Upper lobe of left lung (tissue), 6 donors: Measurements from ENCODE around the gene OTUB1. TPM values are rescaled to one million over a fixed set of nuclear protein-coding genes. Genes with fewer than 3 reads are reported as not detected.
A peak's percentile ranks its signal among the peaks of the same experiment; 100 is the strongest.
"Not testable (repeated sequence)": the region's sequence is repeated elsewhere in the genome, so short reads cannot be mapped to it uniquely, and the experiment has no call there.

Experiments
- ATAC-seq, 2 donors: fragments of 200-7000 bp; cut with Tn5 transposase; one replicate each; pipeline ENCODE4 v1.9.1; 2022; ENCODE audit warnings: mild to moderate bottlenecking in 2 of 2, moderate library complexity in 2 of 2; ENCODE audit not compliant: low FRiP score in 2 of 2
- DNase-seq, 2 donors: peaks; one replicate each; pipeline ENCODE4 v3.0.0-alpha.2; 2019 to 2020
- H3K27ac ChIP-seq, 4 donors: fragments of 200-600 bp; sonication (generic); one replicate each; pipeline ENCODE4 v1.5.1; 2016 to 2019
- H3K27me3 ChIP-seq, 4 donors: fragments of 200-600 bp; sonication (generic); one replicate each; pipeline ENCODE4 v1.5.1; 2017 to 2019
- H3K36me3 ChIP-seq, 4 donors: fragments of 200-600 bp; sonication (generic); one replicate each; pipeline ENCODE4 v1.5.1; 2016 to 2019
- H3K4me1 ChIP-seq, 4 donors: fragments of 200-600 bp; sonication (generic); one replicate each; pipeline ENCODE4 v1.5.1; 2018 to 2019
- H3K4me3 ChIP-seq, 4 donors: fragments of 200-600 bp; sonication (generic); one replicate each; pipeline ENCODE4 v1.5.1; 2017 to 2019; ENCODE audit warnings: mild to moderate bottlenecking in 2 of 4, moderate library complexity in 1 of 4
- H3K9me3 ChIP-seq, 4 donors: fragments of 200-600 bp; sonication (generic); one replicate each; pipeline ENCODE4 v1.5.1; 2018 to 2019
- CTCF ChIP-seq, 6 experiments: fragments of 450-650 bp in 4 of 6; fragments of 200-600 bp in 2 of 6; sonication (generic) in 2 of 6; IDR thresholded peaks; one replicate each; pipeline ENCODE4 v1.5.1; 2016 to 2019; ENCODE audit warnings: antibody characterized with exemption in 6 of 6
- EP300 ChIP-seq, 4 donors: sonication (generic); formaldehyde crosslinking; IDR thresholded peaks; one replicate each; pipeline ENCODE4 v1.5.1; 2017; ENCODE audit warnings: antibody characterized with exemption in 4 of 4, control low read depth in 2 of 4
- POLR2A ChIP-seq, 4 donors: fragments of 450-650 bp; IDR thresholded peaks; one replicate each; pipeline ENCODE4 v1.5.1; 2016 to 2017; ENCODE audit warnings: antibody characterized with exemption in 4 of 4, mild to moderate bottlenecking in 2 of 4
- POLR2AphosphoS5 ChIP-seq, 2 donors: sonication (generic); formaldehyde crosslinking; IDR thresholded peaks; one replicate each; pipeline ENCODE4 v1.5.1; 2017; ENCODE audit warnings: antibody characterized with exemption in 2 of 2
- WGBS, 2 donors: methylation state at CpG; one replicate each; pipeline ENCODE4 v1.1.5; 2017 to 2018; 5-methylcytosine and 5-hydroxymethylcytosine counted together
- small RNA-seq, 4 donors: library from RNA; depleted of rRNA; stranded (forward); fragments of <200 nt; gene quantifications; one replicate each; pipeline ENCODE3, GENCODE V24; 2016
- total RNA-seq, 6 donors: library from RNA; depleted of rRNA in 4 of 6; stranded (reverse); fragments of >200 nt in 4 of 6; gene quantifications; one replicate each; pipeline versions ENCODE4 v1.1.0 to v1.2.1, GENCODE V29; 2016 to 2021
- donor health status: DM: no; HTN: no; CAD: no; lungs with moderate emphysema.
- donor health status: DM: no; HTN: yes; CAD: no; lungs with severe emphysema.

Gene OTUB1
- total RNA-seq, 6 donors from 2014 or later, result 58.6 to 95.3 (median 72.5) TPM

GRCh38 chr11:64044730-64045393, 58.6 kb downstream of the OTUB1 start:
- WGBS, 2 donors, result 74 to 75% methylated on average over 8 to 18 of the region's 18 CpGs
- no peak overlapping the region for H3K27ac ChIP-seq
- no peaks in the 10 kb centered on the region for H3K27me3 ChIP-seq
- no peaks in the 10 kb centered on the region for H3K36me3 ChIP-seq
- no peaks in the 10 kb centered on the region for H3K9me3 ChIP-seq
- no peak for TF ChIP-seq CTCF (IDR thresholded peaks at IDR 0.05)
- TF ChIP-seq EP300 (IDR thresholded peaks at IDR 0.05), result no peak
- TF ChIP-seq POLR2AphosphoS5 (IDR thresholded peaks at IDR 0.05), result no peak
- no peak for TF ChIP-seq POLR2A (IDR thresholded peaks at IDR 0.05)
- peak in 1 of 2 donors; percentile 62 for DNase-seq
- ATAC-seq, result no peak
- H3K4me1 ChIP-seq, result no peaks in the 10 kb centered on the region
- no peak overlapping the region for H3K4me3 ChIP-seq

- Histone ChIP-seq H3K4me1 (no peaks in the 10 kb centered on the region), H3K27ac (no peak overlapping the region)
- WGBS, 2 donors, result 93 to 96% methylated on average over 2 of the region's 2 CpGs
These were observed 59.5 kb downstream of the OTUB1 start for GRCh38 chr11:64045700-64046099.

GRCh38 chr11:64047373-64047772, 61.1 kb downstream of the OTUB1 start:
- not testable (repeated sequence) for ATAC-seq

More at GRCh38 chr11:64045700-64046099, 59.5 kb downstream of the OTUB1 start:
- Histone ChIP-seq H3K9me3 (no peaks in the 10 kb centered on the region), H3K27me3 (no peaks in the 10 kb centered on the region), H3K36me3 (no peaks in the 10 kb centered on the region), H3K4me3 (no peak overlapping the region)
- TF ChIP-seq POLR2AphosphoS5 (IDR thresholded peaks at IDR 0.05), result no peak
- no peak for TF ChIP-seq POLR2A (IDR thresholded peaks at IDR 0.05)
- no peak for TF ChIP-seq EP300 (IDR thresholded peaks at IDR 0.05)
- TF ChIP-seq CTCF (IDR thresholded peaks at IDR 0.05), result no peak
- no peak for ATAC-seq
- no peak for DNase-seq

More at GRCh38 chr11:64047373-64047772, 61.1 kb downstream of the OTUB1 start:
- H3K4me1 ChIP-seq, H3K4me3 ChIP-seq, H3K27ac ChIP-seq, H3K9me3 ChIP-seq, H3K27me3 ChIP-seq, H3K36me3 ChIP-seq, DNase-seq: not testable (repeated sequence)
- WGBS, 2 donors, result 90 to 93% methylated on average over 8 of the region's 8 CpGs

Small RNA genes lying within 50 kb of the gene (small RNA-seq; reads per million reads assigned to genes)
- 0 reads per million in 4 donors for gene RNU6-45P

Other genes starting within 250 kb of the OTUB1 start
- 10 to 100 TPM in 3 of 6 donors, 1 to 10 TPM in 3; 6.1 to 13.1 (median 9.7) TPM for gene ZFTA, start 217.7 kb upstream of the OTUB1 start, total RNA-seq
- gene SPINDOC, start 173.0 kb upstream of the OTUB1 start, total RNA-seq, result 10 to 100 TPM in 5 of 6 donors, 1 to 10 TPM in 1; 9.0 to 22.5 (median 16.3) TPM
- gene MARK2, start 147.3 kb upstream of the OTUB1 start, total RNA-seq, result 10 to 100 TPM; 41.7 to 67.1 (median 50.7) TPM
- gene RCOR2, start 69.3 kb upstream of the OTUB1 start, total RNA-seq, result under 1 TPM in 2 of 6 donors, not detected in 4; 0.14 to 0.40 TPM
- gene NAA40, start 47.4 kb upstream of the OTUB1 start, total RNA-seq, result 10 to 100 TPM in 5 of 6 donors, 1 to 10 TPM in 1; 7.8 to 41.9 (median 16.5) TPM
- gene COX8A, start 11.8 kb upstream of the OTUB1 start, total RNA-seq, result 100 to 1,000 TPM; 184 to 510 (median 271) TPM
- gene FLRT1, start 49.5 kb downstream of the OTUB1 start, total RNA-seq, result under 1 TPM in 3 of 6 donors, not detected in 3; 0.09 to 0.30 (median 0.15) TPM
- gene MACROD1, start 179.7 kb downstream of the OTUB1 start, total RNA-seq, result 10 to 100 TPM; 16.7 to 59.7 (median 33.5) TPM
- gene STIP1, start 199.7 kb downstream of the OTUB1 start, total RNA-seq, result 100 to 1,000 TPM in 1 of 6 donors, 10 to 100 TPM in 5; 37.8 to 132 (median 82.6) TPM
- gene FERMT3, start 220.3 kb downstream of the OTUB1 start, total RNA-seq, result 100 to 1,000 TPM in 3 of 6 donors, 10 to 100 TPM in 3; 33.2 to 119 (median 89.3) TPM
- 10 to 100 TPM; 27.2 to 69.1 (median 35.2) TPM for gene TRPT1, start 239.7 kb downstream of the OTUB1 start, total RNA-seq
- gene NUDT22, start 239.8 kb downstream of the OTUB1 start, total RNA-seq, result 10 to 100 TPM; 30.3 to 94.3 (median 68.0) TPM
- gene DNAJC4, start 244.1 kb downstream of the OTUB1 start, total RNA-seq, result 10 to 100 TPM; 25.0 to 52.0 (median 39.2) TPM
- 100 to 1,000 TPM in 3 of 6 donors, 10 to 100 TPM in 3; 25.1 to 171 (median 124) TPM for gene VEGFB, start 248.1 kb downstream of the OTUB1 start, total RNA-seq